GM21529 (cell line): ENCODE measurements around the gene CEBPA.

Experiments
- ATAC-seq: cut with Tn5 transposase; IDR thresholded peaks from one replicate; pipeline ENCODE4 v1.9.1; 2021; ENCODE audit not compliant: unreplicated experiment

CEBPA gene

DNA sequence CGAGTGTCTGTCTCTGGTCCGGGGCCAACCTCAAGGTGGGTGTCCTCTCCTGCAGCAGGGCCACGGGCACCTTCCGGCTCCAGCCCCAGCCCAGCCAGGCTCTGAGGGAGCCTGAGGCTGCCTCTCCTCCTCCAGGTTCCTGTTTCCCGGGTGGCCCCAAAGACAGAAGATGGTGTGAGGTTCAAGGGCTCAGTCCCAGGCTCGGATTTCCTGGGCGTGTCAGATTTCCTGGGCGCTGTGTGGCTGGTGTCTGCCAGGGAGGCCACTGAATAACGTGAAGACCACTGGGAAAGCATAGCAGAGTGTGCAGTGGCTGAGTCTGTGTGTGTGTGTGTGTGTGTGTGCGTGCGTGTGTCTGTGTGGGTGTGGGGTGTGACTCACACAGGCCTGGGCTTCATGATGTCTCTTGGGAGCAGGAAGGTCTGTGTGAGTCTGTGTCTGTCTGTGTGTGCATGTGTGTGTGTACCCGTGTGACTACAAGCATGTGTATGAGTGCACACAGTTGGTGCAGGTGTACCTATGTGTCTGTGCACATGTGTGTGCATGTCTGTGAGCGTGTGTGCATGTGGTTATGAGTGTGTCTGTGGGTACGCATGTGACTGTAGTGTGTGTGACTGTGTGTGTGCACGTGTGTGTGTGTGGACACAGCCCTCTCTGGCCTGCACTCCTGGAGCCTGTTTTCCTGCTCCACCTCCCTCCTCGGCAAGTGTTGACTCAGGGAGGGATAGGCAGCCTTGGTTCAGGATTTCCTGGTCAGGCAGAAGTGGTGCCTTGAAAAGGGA lies 28.3 kb downstream of the CEBPA start:
- ATAC-seq = no peak

DNA sequence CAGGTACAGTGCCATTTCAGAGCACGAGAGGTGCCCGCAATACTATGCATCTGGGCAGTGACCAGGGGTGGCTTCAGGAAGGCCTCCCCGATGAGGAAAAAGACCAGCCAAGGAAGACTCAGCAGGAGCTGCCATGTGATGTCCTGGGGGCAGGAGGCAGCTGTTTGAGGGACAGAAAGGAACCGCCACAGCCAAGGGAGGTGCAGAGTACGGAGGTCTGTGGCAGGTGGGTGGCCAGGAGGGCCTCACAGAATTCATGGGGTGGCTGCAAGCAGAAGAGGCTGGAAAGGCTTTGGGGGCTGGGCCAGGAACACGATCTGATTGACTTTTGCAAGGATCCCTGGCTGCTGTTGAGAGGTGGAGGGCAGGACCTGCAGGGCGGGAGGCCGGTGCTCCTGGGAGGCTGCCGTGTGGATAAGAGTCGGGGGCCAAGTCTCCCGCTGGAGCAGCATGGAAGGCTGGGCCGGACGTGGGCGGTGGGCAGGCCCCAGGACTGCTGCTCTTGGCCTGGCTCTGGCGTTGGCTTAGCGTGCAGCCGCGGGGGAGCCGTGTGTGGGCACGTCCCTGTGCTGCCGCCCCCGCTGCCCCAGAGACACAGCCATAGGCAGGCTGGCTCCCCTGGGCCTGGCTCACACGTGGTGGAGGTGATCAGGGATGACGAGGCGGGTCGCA lies 29.1 kb downstream of the CEBPA start:
- ATAC-seq = no peak

DNA sequence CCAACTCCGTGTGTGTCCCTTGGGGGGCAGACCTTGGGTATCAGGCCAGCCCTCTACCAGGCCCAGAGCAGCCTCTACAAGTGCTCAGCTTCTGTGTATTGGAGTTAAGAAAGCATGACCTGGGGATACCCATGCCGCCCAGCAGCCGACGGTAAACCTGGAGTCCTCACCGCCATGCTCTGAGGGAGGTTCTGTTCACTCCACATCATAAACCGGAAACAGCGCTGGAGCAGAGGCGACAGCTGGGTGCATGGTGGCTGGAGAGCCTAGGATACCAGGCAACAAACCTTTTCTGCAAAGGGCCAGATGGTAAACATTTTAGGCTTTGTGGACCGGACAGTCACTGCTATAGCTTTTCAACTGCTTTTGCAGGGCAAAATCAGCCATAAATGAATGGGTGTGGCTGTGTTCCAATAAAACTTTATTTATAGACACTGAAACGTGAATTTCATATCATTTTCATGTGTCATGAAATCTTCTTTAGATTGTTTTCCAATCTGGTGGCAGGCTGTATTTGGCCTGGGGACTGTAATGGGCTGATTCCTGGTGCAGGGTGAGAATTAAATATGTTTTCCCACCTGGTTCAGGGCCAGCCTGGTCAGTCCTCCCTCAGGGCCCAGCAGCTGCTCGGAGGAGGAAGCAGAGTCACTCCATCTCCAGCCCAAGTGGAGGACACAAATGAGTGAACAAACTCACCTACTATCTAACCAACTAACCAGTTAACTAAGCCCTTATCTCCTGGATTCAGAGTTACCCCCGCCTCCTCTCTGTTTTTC lies 30.9 kb downstream of the CEBPA start:
- ATAC-seq = no peak

DNA sequence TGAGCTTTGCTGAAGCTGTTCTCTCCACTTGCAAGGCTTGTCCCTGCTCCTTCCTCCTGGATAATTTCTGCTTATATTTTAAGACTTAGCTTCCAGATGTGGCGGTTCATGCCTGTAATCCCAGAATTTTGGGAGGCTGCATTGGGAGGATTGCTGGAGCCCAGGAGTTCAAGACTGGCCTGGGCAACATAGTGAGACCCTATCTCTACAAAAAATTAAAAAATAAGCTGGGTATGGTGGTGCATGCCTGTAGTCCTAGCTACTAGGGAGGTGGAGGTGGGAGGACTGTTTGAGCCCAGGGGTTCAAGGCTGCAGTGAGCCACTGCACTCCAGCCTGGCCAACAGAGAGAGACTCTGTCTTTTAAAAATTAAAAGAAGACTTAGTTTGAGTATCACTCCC lies 31.6 kb downstream of the CEBPA start:
- ATAC-seq = no peak

DNA sequence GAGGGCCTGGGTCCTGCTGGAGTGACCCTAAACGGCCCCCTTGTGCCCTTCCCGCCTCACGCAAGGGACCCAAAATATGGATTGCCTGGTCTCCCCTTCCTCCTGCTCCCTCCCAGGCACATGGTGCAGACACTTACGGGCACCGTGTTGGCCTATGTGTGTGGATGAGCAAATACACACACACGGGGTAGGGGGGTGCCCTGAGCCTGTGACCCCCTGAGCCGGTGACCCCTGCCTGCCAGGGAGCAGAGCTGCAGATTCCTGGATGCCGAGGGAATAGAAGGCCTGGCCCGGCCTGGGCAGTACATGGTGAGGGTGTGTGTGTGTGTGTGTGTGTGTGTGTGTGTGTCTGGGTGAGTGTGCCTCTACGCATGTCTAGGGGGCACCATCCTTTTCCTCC lies 33.3 kb downstream of the CEBPA start:
- no peak for ATAC-seq

DNA sequence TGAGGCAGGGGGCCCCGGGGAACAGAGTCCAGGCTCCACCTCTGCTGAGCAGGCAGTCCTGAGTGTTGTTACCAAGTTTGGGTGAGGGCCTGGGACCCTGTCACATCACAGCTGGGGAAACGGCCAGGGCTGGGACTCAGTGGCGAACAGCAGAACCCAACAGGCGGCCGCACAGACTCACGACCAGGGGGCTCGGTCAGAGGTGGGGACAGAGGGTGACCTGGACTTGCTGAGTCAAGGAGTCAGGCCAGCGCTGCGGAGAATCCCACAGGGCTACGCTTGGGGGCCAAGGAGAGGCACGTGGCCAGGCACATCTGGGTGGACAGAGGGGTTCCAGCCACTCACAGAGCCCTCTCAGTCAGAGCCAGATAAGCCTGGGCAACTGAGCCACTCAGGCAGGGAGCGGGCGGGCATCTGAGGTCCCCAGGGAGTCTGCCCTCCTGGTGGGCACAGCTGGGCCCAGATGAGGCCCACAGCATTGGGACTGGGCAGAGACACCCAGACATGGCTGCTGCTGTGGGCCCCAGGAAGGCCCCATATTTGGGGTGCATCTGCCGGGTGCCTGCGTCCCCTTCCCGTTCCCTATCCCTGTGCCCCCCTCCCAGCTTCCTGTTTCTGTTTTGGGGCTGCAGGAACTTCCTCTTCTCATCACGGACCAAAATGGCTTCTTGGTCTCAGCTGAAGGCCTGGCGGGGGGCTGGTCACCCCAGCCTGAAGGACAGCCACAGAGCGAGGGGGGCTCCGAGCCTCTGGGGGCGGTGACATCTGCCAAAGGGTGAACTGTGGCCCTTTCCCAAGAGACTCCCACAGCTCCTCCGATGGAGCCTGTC lies 34.0 kb downstream of the CEBPA start:
- no peak for ATAC-seq

DNA sequence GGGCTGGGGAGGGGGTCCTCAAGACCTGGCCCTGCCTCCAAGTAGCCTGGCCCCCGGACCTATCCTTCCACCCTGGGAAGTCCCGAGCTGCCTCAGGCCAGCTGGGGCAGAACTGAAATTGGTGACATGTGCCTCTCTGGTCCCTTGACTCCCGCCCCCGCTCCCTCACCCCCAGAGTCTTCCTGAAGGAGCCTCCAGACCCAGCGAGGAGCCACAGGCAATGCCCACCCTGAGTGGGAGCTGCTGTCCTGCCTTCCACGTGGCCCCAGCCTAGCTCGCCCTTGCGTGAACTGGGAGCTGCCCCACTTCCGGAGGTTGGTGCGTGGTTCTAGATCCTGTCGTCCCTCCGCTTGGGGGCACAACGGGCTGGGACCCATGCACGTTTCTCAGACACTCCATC lies 34.6 kb downstream of the CEBPA start:
- no peak for ATAC-seq

DNA sequence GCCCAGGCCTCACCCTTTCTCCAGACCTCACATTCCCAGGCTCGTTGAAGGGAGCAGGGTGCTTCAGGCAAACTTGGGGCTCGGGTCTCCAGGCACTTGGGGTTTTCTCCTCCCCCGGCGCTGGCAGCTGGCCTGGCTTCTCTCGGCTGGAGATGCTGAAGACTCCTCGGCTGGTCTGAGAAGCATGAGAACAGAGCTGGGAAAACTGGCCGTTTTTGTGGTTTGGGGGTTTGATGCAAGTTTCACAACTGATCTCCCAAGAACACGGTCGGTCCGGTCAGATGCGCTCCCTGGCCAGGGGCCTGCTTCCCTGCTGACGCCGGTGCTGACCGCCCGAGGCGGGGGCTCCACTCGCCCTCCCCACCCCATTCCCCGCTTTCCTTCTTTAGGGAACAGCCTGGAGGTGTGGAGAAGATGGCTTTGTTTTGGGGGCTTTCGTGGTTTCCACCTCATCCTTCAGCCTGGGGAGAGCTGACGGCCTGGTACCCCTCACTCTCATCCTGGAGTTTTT lies 35.3 kb downstream of the CEBPA start:
- ATAC-seq = no peak

DNA sequence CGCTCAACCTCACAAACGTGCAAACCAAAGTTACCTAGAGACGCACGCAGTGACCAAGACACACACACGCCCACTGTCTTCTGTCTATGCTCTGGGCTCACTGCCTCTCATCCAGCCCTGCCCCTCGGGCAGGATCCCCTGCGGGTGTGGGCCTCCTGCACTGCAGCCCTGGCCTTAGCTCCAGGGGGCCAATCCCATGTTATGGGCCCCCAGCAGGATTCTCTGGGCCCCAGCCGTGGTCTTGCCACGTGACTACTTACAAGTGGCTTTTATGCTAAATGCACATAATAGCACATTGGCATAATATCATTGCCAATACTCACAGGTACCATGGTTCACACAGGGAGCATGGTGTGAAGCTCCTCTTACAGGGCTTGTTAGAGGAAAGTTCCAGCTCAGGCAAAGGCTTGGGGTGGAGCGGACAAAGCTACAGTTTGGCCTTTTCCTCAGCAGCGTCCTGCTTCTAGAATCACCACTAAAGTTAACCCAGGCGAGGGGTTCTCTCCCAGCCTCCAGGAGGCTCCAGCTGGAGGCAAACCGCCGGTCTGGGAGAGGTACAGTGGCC lies 37.4 kb downstream of the CEBPA start:
- no peak for ATAC-seq

DNA sequence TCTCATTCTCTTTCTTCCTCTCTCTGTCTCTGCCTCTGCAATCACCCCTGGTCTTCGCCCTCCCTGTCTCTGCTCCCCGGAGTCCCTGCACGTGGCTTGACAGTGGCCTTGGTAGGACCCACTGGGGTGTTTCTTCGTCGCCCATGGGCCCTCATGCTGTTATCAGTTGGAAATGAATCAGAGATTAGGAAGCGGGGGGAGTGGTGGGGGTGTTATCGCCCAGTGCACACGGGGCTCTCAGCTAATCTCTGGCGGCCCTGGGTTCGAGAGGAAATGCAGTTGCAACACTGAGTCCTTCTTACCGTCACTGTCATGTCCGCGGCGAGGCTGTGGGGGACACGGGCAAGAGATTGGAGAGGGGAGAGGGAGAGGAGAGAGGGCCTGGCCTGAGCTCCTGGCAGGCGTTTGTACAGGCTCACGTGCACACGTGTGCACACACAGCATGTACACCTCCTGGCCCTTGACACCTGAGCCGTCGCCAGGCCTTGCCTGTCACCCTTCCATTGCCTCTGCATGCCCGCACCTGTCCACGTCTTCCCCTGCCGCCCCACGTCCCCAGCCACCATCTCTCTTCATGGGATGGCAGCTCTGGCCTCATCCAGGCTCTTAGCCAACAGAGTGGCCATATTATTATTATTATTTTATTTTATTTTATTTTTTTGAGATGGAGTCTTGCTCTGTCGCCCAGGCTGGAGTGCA lies 38.9 kb downstream of the CEBPA start:
- no peak for ATAC-seq

DNA sequence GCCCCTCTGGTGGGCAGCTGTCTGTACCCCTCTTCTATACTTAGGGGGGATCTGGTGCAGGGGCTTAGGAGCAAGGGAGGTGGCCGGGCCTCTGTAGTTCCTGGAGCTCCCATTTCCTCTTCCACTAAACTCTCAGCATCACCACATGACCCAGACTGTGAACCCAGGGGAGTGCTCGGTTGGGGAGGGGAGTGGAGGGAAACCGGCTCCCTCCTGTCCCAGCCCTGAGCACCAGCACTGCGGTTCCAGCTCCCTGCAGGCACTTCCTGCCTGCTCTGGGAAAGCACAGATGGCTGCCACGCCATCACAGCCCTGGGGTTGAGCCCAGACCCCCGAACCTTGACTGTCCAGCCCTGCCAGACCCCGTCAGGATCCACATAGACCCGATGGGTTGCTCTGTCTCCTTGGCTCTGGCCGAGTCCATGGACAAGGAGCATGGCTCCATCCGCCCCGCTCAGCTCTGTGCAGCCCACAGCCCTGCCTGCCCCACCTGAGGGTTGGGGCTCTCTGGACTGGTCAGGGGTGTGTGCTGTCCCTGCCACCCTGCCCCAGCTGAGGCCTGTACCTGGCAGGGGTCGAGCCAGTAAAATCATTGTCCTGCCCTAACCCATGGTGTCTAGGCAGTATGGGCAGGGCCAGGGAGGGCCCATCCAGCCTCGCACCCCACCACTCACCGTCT lies 40.7 kb downstream of the CEBPA start:
- ATAC-seq = no peak

DNA sequence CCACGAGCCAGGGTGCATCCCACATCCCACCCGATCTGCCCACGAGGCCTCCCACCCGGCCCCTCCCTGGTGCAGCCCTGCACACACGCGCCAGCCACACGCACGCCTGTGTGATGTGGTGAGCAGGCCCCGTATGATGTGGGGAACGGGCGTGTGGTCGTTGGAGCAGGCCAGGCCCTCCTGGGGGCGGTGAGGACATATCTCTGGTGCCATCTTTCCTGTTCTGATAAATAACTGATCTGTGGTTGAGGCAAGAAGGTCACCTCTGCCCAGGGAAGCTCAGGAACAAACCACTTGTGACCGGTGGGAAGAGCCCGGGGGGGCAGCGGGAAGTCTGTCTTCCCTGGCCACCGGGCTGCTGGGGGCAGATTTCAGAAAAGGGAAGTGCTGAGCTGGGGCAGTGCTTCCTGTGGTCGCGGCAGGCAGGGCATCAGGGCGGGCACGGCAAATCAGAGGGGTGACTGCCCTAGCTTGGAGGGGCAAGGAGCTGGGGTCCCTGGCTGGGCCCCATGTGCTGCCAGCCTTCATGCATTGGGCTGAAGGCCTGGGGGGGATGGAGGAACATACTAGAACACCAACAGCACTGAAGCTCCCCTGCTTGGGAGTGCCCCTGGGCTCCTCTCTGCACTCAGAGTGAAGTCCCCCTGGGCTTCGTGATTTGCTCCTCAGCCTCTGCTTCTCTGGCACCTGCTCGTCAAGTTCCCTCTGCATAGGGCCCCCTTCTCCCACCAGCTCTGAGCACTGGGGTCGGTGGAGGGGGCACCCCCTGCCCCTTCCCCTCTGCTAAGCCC lies 41.5 kb downstream of the CEBPA start:
- no peak for ATAC-seq

DNA sequence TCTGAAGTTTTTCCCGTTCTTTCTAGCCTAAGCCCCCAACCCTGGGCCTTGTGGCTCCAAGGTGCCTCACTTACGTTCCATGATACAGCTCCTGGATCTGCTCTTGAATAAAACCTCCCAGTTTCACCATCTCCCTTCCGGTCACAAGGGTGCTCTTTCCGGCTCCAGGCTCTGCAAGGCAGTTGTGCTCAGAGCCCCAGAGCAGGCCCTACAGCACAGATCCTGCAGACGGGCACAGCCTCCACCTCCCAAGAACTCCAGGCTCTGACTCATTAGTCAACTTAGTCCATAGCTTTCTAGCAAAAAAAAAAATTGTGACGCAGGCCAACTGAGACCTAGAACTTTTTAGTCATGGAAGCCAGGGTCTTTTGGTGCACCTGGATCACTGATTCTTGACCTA lies 42.8 kb downstream of the CEBPA start:
- no peak for ATAC-seq

DNA sequence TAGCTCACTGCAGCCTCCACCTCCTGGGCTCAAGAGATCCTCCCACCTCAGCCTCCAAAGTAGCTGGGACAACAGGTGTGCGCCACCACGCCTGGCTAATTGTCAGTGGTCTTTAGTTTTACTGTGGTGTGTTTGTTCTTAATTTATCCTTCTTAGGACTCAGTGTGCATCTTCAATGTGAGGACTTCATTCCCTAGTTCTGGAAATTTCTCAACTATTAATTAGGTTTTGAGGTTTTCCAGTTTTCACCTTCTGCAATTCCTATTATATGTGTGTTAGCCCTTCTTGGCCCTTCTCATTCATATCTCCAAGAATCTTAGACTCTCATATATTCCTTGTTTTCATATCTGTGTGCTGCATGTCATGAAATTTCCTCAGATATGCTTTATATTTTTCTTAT lies 44.5 kb downstream of the CEBPA start:
- no peak for ATAC-seq

DNA sequence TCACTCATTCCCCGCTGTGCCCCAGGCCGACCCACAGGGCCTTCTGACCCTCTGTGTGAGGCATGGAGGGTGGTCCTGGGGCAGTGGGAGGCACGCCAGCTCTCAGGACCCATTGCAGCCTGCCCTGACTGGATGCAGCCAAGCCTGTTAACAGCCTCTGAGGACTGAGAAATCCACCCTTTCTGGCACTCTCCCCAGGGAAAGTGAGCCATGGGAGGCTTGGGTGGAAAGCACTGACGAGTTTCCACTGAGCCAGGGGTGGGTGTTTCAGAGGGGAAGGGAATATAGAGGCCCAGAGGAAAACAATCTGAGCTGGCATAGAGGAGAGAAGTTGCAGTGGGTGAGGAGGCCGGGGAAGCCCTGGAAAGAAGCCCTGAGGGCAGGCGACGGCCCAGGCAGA lies 46.1 kb downstream of the CEBPA start:
- ATAC-seq = no peak

DNA sequence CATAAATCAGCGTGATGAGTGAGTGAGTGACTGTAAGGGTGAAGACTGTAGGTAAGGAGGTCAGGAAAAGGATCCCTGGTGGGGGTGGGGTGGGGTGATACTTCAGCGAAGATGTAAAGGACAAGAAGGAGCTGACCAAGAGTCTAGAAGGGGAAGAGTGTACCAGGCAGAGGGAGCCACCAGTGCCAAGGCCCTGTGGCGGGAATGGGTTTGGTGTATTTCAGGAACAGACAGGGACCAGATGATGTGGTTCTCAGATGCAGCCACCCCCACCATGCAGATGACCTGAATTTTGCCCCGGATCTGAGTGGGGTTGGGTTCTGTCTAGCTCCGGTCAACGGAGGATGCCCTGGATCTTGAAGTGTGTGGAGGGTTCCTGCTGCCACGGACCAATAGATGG lies 46.6 kb downstream of the CEBPA start:
- no peak for ATAC-seq

DNA sequence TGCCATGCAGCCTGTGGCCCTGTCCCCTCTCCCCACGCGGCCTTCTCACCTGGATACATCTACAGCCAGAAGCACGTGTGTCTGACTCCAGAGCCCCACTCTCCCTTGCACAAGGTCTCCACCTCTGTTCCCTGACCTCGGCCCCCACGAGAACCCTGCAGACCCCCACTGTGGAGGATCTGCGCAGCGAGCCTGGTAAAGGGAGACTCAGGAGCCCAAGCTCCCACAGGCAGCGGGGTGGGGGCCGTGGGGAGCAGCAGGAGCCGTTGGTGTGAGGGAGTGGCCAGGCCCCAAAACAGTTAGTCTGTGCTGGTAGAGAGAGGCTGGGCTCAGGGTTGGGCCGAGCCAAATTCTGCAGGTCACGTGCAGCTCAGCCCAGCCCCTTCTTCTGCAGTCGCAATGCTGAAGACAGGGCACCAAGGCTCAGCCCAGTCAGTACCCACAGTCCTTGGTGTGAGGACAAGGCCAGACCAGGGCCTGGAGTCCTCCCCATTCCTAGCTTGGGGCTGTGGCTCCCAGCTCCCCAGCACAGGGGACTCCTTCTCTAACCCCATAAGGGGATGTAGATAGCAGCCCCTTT lies 48.0 kb downstream of the CEBPA start:
- ATAC-seq = no peak

DNA sequence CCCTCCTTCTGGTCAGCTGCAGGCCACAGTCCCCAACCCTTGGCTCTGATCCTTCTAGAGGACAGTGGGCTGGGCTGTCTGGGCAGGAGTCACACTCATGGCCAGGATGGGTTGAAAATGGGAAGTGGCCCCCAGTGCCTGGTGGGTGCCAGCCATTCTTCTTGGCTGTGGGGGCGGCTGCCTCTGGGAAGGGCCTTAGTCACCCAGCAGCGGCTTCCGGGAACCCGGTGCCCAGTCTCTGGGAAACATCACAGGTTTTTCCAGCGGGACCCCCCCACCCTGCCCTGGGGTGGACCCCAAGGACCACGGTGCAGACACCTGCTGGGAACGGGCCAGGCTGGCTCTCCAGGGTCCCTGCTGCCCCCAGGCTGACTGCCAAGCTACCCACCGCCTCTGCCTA lies 49.4 kb downstream of the CEBPA start:
- no peak for ATAC-seq
